OCI-LY7 (cell line): ENCODE results near the gene IGLL5. TPM values are rescaled to one million over a fixed set of nuclear protein-coding genes. Genes with fewer than 3 reads are reported as not detected.

Experiments
- BruUV-seq: library from RNA; stranded (reverse); fragments of 400-500 nt; replicated peaks from 2 replicates; lab custom pipeline; 2021; lab: Mats Ljungman, UMichigan
- CTCF ChIA-PET: fragments of 300-600 bp; sonication (Branson Sonifier 250); formaldehyde crosslinking; loops from one replicate; lab custom pipeline; 2022; ENCODE audit warnings: antibody characterized with exemption; ENCODE audit not compliant: unreplicated experiment; lab: Charles Lee
- POLR2A ChIA-PET: fragments of 300-600 bp; sonication (Branson Sonifier 250); formaldehyde crosslinking; loops from one replicate; lab custom pipeline; 2022; ENCODE audit warnings: antibody characterized with exemption; lab: Charles Lee
- DNase-seq: peaks from one replicate; pipeline ENCODE4 v3.0.0-alpha.2; 2015; ENCODE audit warnings: low spot score
- H2AFZ ChIP-seq: fragments of 200-600 bp; sonication (generic), shearing (Covaris generic); 2 replicates; pipeline ENCODE4 v1.6.1; 2014; ENCODE audit warnings: mild to moderate bottlenecking, antibody characterized with exemption, low read length, moderate library complexity
- H3K27ac ChIP-seq: fragments of 200-600 bp; sonication (generic); 2 replicates; pipeline ENCODE4 v1.5.1; 2014; ENCODE audit warnings: mixed run types, low read depth, mild to moderate bottlenecking, moderate library complexity, low read length, inconsistent platforms; ENCODE audit not compliant: poor library complexity, severe bottlenecking
- H3K36me3 ChIP-seq: fragments of 200-600 bp; sonication (generic); 2 replicates; pipeline ENCODE4 v1.6.1; 2014; ENCODE audit warnings: mild to moderate bottlenecking, antibody characterized with exemption, low read length, moderate library complexity, mixed read lengths; ENCODE audit not compliant: insufficient read depth
- H3K4me1 ChIP-seq: fragments of 200-600 bp; sonication (generic); 2 replicates; pipeline ENCODE4 v1.5.1; 2014; ENCODE audit warnings: mild to moderate bottlenecking, low read length; ENCODE audit not compliant: insufficient read depth, poor library complexity, severe bottlenecking
- H3K4me2 ChIP-seq: fragments of 200-600 bp; sonication (generic); 2 replicates; pipeline ENCODE4 v1.6.1; 2014; ENCODE audit warnings: mild to moderate bottlenecking, low read length
- H3K4me3 ChIP-seq: fragments of 200-600 bp; sonication (generic); 2 replicates; pipeline ENCODE4 v1.5.1; 2014; ENCODE audit warnings: mild to moderate bottlenecking, low read depth, low read length; ENCODE audit not compliant: poor library complexity, severe bottlenecking
- H3K79me2 ChIP-seq: fragments of 200-600 bp; sonication (generic); 2 replicates; pipeline ENCODE4 v1.6.1; 2016; ENCODE audit warnings: low read depth, mild to moderate bottlenecking, low read length, moderate library complexity, mixed read lengths; ENCODE audit not compliant: insufficient read depth
- H3K9me2 ChIP-seq: fragments of 200-600 bp; sonication (generic); 2 replicates; pipeline ENCODE4 v1.6.1; 2016; ENCODE audit warnings: mild to moderate bottlenecking, low read length, mixed read lengths; ENCODE audit not compliant: insufficient read depth
- H3K9me3 ChIP-seq: fragments of 200-600 bp; sonication (generic); 2 replicates; pipeline ENCODE4 v1.6.1; 2014; ENCODE audit warnings: mild to moderate bottlenecking, mixed run types, low read length, mixed read lengths
- H4K20me1 ChIP-seq: fragments of 200-600 bp; sonication (generic); 2 replicates; pipeline ENCODE4 v1.6.1; 2014; ENCODE audit warnings: mild to moderate bottlenecking, antibody characterized with exemption, low read length, moderate library complexity, mixed read lengths; ENCODE audit not compliant: insufficient read depth
- EZH2phosphoT487 ChIP-seq: fragments of 200-600 bp; sonication (generic); IDR thresholded peaks from 2 replicates; pipeline ENCODE4 v1.6.1; 2018; ENCODE audit warnings: low read depth, borderline replicate concordance, mild to moderate bottlenecking, mixed run types, antibody characterized with exemption, low read length, moderate library complexity, mixed read lengths
- intact Hi-C: fragments of 100-400 bp; cut with micrococcal nuclease; formaldehyde crosslinking; loops from one replicate; pipeline ENCODE4 v1.10.0; 2022; ENCODE audit not compliant: unreplicated experiment
- total RNA-seq, 2 experiments: library from RNA; depleted of rRNA in 1 of 2; stranded (reverse); fragments of >200 nt in 1 of 2; shearing (Covaris generic) in 1 of 2; gene quantifications; 2 replicates each; pipeline ENCODE4 v1.2.3, GENCODE V29; 2014 to 2022
- TF ChIP-seq, protein P1 (sequence below): fragments of 200-600 bp; sonication (generic); conservative IDR thresholded peaks from 2 replicates; pipeline ENCODE4 v1.5.1; 2014; ENCODE audit warnings: mild to moderate bottlenecking, antibody characterized with exemption, low read length, moderate library complexity, mixed read lengths

IGLL5 gene
- total RNA-seq, 2 experiments from 2014 or later = 219 to 364 TPM

DNA sequence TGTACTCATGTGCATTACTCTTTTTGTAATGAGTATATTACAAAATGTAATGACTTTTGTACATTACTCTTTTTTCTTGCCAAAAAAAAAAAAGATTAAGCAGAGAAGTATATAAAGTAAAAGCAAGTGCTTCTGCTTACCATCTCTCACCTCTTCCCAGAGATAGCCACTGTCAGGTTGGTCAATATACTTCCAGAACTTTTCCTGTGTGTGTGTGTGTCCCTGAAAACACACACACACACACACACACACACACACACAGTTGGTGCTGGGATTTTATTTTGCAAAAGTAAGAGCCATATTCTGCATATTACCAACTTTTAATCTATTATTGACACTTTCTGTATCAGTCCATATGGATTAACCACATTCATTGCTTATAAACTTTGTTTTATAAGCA, 2.5 kb downstream of the IGLL5 start:
- peaks cover 86% of the 10 kb centered on the region for H3K79me2 ChIP-seq
- DNase-seq = no peak
- no peaks in the 10 kb centered on the region for H3K9me3 ChIP-seq
- BruUV-seq = no TSS peak
- intact Hi-C loops = no loop called here
- H3K36me3 ChIP-seq = peaks cover 68% of the 10 kb centered on the region
- ChIA-PET CTCF (interaction anchor here (1.3 kb wide), 1 partner anchor 46 kb away, joined by 6 read pairs; no protein-coding TSS in a partner anchor), POLR2A (interaction anchor here (0.9 to 11.4 kb wide), 3 partner anchors 8 to 47 kb away, joined by 3 to 308 read pairs (median 3); no protein-coding TSS in a partner anchor)
- TF ChIP-seq EZH2phosphoT487 = no peak
- TF ChIP-seq, protein P1, sequence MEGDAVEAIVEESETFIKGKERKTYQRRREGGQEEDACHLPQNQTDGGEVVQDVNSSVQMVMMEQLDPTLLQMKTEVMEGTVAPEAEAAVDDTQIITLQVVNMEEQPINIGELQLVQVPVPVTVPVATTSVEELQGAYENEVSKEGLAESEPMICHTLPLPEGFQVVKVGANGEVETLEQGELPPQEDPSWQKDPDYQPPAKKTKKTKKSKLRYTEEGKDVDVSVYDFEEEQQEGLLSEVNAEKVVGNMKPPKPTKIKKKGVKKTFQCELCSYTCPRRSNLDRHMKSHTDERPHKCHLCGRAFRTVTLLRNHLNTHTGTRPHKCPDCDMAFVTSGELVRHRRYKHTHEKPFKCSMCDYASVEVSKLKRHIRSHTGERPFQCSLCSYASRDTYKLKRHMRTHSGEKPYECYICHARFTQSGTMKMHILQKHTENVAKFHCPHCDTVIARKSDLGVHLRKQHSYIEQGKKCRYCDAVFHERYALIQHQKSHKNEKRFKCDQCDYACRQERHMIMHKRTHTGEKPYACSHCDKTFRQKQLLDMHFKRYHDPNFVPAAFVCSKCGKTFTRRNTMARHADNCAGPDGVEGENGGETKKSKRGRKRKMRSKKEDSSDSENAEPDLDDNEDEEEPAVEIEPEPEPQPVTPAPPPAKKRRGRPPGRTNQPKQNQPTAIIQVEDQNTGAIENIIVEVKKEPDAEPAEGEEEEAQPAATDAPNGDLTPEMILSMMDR = no peak
- H3K4me3 ChIP-seq = peak overlapping the region; percentile 87
- H3K4me2 ChIP-seq = peak overlapping the region; percentile 77
- H3K27ac ChIP-seq = peak overlapping the region; percentile 81
- H2AFZ ChIP-seq = no peak overlapping the region
- no peaks in the 10 kb centered on the region for H4K20me1 ChIP-seq
- H3K4me1 ChIP-seq = peaks cover 65% of the 10 kb centered on the region
- H3K9me2 ChIP-seq = no peaks in the 10 kb centered on the region

DNA sequence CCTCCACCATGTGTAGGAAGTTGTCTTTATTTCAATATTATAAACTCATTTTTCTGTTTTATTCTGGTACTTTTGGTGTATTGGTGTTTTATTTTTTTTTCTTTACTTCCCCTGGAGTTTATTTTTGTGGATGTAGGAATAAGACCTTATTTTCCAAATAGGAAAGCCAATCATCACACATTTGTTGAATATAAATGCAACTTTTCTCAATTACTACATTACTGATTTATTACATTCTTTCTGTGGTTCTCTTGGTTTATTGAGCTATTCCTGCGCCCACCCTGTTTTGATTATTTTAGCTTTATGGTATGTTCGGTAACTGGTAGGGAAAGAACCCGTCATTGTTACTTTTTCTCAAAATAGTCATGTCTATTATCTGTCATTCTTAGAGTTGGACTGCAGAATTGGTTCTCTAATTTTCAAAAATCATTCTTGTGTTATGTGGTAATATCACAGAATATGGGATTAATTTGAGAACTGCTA, 3.6 kb downstream of the IGLL5 start:
- Histone ChIP-seq H3K4me3 (peak overlapping the region; percentile 87), H3K4me1 (peaks cover 65% of the 10 kb centered on the region)
- POLR2A ChIA-PET = interaction anchor here (0.6 to 8.1 kb wide), 9 partner anchors 11 to 1199 kb away, joined by 3 to 93 read pairs (median 4); no protein-coding TSS in a partner anchor

More for the DNA sequence above, 3.6 kb downstream of the IGLL5 start:
- no peaks in the 10 kb centered on the region for H4K20me1 ChIP-seq
- no peaks in the 10 kb centered on the region for H3K9me2 ChIP-seq
- no peak overlapping the region for H2AFZ ChIP-seq
- peaks cover 88% of the 10 kb centered on the region for H3K79me2 ChIP-seq
- BruUV-seq = no TSS peak
- TF ChIP-seq EZH2phosphoT487 = no peak
- TF ChIP-seq, protein P1 = no peak; the same call in 1 of the 2 replicates
- peak overlapping the region; percentile 81 for H3K27ac ChIP-seq
- no peaks in the 10 kb centered on the region for H3K9me3 ChIP-seq
- peak overlapping the region; percentile 77 for H3K4me2 ChIP-seq
- peaks cover 78% of the 10 kb centered on the region for H3K36me3 ChIP-seq
- no peak for DNase-seq
- CTCF ChIA-PET = no interaction called here
- intact Hi-C loops = no loop called here
